Measurements from ENCODE around the gene RGS3.

RGS3 gene

DNA sequence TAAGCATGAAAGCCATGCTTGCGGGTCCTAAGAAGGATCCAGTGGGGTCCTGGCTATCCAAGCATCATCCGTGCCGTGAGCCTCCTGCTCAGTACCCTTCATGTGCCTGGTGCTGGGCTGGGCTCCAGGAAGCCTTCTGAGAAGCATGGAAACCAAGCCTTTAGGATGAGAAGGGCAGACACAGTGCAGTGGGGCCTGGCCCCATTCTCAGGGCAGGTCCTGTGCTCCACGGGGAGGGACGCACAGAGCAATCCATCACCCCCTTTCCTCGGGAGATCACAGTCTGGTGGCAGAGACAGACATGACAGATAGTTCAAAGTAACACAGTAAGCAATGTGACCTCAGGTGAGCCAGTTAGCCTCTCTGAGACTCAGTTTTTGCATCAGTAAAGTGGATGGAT, 76.9 kb downstream of the RGS3 start:
- H3K4me3 ChIP-seq (ENCODE audit: low read depth, low read length) = no peak overlapping the region
- no peak for DNase-seq (ENCODE audit: low read depth)
- TF ChIP-seq, protein P1, sequence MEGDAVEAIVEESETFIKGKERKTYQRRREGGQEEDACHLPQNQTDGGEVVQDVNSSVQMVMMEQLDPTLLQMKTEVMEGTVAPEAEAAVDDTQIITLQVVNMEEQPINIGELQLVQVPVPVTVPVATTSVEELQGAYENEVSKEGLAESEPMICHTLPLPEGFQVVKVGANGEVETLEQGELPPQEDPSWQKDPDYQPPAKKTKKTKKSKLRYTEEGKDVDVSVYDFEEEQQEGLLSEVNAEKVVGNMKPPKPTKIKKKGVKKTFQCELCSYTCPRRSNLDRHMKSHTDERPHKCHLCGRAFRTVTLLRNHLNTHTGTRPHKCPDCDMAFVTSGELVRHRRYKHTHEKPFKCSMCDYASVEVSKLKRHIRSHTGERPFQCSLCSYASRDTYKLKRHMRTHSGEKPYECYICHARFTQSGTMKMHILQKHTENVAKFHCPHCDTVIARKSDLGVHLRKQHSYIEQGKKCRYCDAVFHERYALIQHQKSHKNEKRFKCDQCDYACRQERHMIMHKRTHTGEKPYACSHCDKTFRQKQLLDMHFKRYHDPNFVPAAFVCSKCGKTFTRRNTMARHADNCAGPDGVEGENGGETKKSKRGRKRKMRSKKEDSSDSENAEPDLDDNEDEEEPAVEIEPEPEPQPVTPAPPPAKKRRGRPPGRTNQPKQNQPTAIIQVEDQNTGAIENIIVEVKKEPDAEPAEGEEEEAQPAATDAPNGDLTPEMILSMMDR (IDR thresholded peaks at IDR 0.05; ENCODE audit: insufficient read depth, low read depth, low read length, missing control alignments) = no peak

DNA sequence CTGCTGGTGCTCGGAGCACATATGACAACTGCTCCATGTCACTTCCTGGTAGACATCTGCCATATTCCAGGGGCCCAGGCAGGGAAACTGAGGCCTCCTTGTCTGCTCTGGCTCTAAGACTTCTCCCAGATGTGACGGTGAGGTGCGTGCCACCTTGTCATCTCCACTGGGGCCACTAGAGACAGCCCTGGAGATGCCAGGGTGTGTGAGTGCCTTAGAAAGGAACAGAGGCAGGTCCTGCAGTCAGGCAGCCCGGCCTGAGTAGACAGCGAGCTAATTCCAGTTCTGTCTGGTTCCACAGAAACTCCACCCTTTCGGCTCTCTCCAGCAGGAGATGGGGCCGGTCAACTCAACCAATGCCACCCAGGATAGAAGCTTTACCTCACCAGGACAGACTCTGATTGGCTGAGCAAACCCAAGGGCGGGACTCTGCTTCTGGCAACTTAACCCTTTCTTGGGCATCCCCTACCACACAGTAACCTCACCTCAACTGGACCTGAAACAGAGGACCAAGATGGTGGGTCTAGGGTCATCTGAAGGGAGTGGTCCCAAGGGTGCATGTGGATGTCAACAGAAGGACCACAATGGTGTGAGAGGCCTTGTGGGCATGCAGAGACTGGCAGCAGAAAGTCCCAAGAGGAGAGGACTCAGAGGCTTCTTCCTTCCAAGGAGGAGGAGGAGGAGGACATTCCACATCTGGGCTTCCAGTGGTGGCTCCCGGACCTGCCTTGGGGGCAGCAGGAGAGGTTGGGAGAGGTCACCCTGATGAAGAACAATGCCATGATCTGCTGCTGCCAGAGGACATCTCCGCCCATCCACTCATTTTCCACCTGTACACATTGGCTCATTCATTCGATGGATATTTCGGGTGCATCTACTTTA, 77.7 kb downstream of the RGS3 start:
- no peak overlapping the region for H3K4me3 ChIP-seq (ENCODE audit: low read depth, low read length)
- no peak for DNase-seq (ENCODE audit: low read depth)
- TF ChIP-seq, protein P1 (IDR thresholded peaks at IDR 0.05; ENCODE audit: insufficient read depth, low read depth, low read length, missing control alignments) = no peak

DNA sequence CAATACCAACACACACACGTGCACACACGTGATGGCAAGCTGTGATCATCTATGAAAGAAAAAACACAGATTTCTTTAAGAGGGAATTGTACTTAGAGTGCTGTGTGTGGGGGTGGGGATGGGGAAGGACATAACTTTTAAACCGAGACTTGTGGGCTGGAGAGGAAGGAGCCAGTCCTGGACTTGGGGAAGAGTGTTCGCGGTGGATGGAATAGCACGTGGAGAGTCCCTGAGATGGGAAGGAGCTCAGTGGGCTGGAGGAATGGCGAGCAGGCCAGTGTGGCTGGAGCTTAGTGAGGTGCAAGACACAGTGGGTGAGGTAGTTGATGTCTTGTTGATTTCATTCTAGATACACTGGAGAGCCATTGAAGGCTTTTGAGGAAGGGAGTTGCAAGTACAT, 78.5 kb downstream of the RGS3 start:
- TF ChIP-seq, protein P1 (IDR thresholded peaks at IDR 0.05; ENCODE audit: insufficient read depth, low read depth, low read length, missing control alignments) = no peak
- DNase-seq (ENCODE audit: low read depth) = no peak
- H3K4me3 ChIP-seq (ENCODE audit: low read depth, low read length) = no peak overlapping the region

DNA sequence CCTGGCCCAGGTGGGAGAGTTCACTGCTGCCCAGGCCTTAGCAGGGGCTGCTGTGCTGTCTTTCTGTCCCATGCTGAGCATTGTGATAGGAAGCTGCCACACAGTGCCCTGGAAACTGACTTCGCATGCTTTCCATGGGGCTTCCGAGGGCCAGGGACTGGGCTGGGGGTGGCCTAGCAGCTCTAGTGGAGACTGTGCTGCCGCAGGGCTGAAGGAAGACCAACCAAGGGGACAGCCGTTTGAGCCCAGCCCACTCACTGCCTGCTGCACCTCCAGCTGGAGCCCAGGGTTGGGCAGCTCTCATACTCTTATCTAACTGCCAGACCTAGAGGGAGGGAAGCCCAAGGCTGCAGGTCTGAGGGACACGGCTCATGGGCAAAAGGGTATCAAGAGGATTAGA, 79.2 kb downstream of the RGS3 start:
- TF ChIP-seq, protein P1 (IDR thresholded peaks at IDR 0.05; ENCODE audit: insufficient read depth, low read depth, low read length, missing control alignments) = no peak
- DNase-seq (ENCODE audit: low read depth) = no peak
- no peak overlapping the region for H3K4me3 ChIP-seq (ENCODE audit: low read depth, low read length)

DNA sequence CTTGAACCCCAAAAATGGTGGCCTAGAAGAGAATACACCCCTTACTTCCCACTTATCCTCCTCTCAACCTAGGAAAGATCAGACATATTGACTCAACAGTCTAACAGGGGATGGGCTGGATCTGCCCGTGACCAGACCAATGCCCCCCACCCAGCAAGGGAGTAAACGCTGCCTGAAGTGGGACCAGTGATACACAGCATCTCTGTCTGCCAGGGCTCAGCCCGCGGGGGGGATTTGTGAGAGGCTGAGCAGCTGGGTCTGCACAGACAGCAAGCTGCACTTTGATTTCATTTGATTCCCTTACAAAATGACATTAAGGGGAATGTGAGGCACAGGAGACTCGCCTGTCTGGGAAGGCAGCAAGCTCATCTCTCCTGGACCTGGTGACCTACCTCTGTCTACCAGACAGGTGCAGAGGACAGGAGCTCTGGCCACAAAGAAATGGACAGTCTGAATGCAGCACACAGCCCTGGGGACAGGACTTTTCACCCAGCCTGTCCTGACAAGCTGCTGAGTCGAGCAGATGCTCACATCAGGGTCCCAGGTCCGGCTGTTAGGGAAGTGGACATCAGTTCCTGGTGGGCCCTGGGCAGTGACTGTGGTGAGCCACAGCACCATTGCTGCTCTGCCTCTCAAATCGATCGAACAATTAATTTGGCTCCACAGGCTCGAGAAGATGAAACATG, 79.9 kb downstream of the RGS3 start:
- H3K4me3 ChIP-seq (ENCODE audit: low read depth, low read length) = no peak overlapping the region
- no peak for DNase-seq (ENCODE audit: low read depth)
- TF ChIP-seq, protein P1 (IDR thresholded peaks at IDR 0.05; ENCODE audit: insufficient read depth, low read depth, low read length, missing control alignments) = no peak

DNA sequence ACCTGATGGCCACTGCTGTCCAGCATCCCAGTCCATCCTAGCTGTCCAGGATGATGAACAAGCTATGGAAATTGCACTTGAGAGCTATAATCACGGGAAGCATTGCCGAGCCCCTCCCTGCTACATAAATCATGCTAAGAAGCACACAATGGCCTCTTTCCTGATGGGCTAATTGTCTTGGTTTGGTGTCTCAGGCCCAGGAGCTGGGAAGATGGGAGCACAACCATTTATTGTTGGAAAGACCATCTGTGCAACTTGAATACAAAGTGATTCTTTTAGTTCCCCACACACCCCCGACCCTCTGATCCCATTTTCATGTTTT, 80.4 kb downstream of the RGS3 start:
- H3K4me3 ChIP-seq (ENCODE audit: low read depth, low read length) = no peak overlapping the region
- DNase-seq (ENCODE audit: low read depth) = no peak
- TF ChIP-seq, protein P1 (IDR thresholded peaks at IDR 0.05; ENCODE audit: insufficient read depth, low read depth, low read length, missing control alignments) = no peak
